IPS DF 19.7 (cell line): ENCODE measurements around the gene GALR1.
A peak's percentile ranks its signal among the peaks of the same experiment; 100 is the strongest.
"Not testable (repeated sequence)": the region's sequence is repeated elsewhere in the genome, so short reads cannot be mapped to it uniquely, and the experiment has no call there.

ENCODE experiments used
- DNase-seq: peaks from one replicate; pipeline ENCODE4 v3.0.0-alpha.2; 2013; ENCODE audit warnings: low read depth, low spot score

Gene GALR1

DNA sequence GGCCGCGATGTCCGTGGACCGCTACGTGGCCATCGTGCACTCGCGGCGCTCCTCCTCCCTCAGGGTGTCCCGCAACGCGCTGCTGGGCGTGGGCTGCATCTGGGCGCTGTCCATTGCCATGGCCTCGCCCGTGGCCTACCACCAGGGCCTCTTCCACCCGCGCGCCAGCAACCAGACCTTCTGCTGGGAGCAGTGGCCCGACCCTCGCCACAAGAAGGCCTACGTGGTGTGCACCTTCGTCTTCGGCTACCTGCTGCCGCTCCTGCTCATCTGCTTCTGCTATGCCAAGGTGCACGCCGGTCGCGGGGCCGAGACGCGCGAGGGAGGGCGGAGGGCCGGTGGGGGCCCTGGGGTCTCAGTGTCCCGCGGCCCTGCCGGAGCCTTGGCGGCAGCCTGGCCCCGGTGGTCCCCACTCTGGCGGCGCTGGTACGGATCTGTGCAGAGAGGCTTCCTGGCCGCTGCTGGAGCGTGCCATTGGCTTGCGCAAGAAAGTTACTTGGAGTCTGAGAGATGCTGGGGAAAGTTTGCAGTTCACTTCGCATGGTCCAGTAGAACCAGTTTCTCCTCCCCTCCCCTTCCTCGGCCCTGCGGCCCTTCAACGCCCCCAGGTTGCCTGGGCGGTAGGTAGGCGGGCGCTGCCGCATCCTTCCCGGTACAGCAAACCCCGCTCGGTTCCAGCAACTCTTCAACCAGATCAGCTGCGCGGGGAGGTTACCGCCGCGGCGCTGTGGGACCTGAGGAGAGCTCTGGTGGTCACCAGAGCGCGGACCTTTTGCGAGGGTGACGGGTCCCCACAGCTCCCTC is 1.5 kb downstream of the GALR1 start:
- no peak for DNase-seq

DNA sequence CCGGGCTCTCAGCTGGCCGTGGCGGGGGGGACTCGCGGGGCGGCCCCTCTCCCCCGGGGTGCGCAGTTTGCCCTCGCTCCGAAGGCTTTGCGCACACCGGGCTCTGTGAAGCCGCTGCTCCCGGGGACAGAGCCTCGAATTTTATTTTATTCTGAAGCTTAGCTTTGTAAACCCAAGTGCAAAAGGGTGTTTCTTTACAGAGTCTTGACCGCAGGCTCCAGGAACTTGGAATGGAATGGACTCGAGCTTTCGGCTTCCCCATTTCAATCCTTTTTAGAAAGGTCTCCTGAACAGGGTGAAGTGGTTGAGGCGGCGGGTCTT is 2.0 kb downstream of the GALR1 start:
- DNase-seq: no peak

DNA sequence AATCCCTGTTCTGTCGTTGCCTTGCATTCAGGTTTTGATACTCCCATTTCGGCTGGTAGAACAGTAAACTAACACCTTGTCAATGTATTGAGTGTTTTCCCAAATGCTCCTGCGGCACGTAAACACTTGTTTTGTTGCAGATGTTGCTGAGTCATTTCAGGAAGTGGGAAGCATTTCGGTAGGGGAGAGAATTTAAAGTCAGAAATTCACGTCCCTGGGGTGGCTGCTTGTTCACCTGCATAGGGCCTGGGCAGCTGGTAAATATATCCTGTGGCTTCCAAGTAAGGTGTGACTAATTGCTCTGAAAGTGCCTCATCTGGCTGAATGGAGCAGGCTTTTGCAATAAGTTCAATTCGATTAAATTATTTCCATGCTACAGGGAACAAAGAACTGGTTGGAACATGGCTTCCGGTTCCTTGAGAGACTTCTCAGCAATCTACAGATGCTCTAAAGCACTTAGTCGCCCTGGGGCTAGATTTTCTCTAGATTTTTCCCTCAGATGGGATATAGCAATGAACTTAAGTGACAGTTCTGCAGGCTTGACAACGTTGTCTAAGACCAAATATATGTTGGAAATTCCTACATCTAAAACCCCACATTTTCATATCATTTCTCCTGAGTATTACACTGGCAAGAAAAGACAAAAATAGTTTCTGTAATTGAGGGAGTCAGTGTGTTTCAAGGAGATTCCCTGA is 5.2 kb downstream of the GALR1 start:
- no peak for DNase-seq

DNA sequence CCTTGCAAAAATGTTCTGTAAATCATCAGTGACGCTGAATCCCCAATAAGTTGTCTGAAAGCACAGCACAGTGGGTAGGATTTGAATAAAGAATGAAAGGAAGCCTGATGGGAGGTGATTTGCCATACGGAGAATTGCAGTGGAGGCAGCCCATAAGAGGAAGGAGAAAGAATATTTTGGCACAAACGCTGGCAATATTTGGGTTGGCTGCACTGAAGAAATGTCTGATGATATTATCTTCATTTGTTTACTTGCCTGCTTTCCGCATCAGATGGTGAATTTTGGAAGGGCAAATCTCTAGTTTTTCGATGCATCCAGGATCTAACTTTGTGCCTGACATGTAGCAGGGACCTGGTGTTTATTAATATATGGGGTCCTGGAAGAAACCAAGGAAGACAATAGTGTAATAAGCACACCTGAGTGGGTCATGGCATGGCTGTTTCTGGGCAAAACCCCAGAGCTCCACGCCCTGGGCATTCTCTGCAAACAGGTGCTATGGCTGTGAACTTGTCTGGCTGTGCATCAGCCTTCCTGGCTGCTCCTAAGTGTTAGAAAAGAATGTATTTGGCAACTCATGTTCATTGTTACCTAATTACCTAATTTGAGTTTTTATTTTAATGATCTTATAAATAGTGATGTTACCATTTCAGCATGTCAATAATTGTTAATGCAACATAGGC is 5.9 kb downstream of the GALR1 start:
- DNase-seq: no peak

DNA sequence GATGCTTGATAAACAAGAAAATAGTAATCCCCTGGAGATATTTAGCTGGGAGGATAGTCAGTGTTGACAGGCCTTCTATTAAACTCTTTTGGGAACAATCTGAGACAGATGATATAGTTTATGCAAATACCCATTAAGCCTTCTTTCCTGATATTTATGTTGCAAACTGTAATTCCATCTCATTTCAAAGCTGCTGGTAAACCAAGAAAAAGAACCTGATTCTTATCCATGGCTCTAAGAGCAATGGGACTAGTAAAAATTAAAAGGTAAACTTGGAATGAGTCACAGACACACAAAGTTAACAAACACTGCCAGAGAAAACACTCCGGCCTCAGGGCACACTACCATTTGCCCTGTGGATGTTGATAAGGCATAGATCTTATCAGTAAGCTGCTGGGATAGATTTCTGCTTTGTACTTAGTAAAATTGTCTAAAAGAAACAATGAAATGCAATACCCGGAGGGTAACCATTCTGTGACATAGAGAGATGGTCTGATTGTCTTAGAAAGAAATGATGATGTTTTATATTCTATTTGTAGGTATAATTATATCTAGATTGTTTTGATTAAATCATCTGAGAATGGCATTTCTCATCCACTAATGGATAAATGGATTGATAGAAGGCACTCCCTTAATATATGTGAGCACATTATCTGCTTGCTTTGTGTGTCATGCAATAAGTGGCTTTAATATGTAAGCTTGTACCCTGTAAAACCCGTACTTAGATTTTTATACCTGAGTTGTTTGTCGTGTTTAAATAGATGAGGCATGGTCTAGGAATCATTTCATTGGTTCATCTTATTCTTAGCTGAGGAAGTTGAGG is 13.2 kb downstream of the GALR1 start:
- no peak for DNase-seq

DNA sequence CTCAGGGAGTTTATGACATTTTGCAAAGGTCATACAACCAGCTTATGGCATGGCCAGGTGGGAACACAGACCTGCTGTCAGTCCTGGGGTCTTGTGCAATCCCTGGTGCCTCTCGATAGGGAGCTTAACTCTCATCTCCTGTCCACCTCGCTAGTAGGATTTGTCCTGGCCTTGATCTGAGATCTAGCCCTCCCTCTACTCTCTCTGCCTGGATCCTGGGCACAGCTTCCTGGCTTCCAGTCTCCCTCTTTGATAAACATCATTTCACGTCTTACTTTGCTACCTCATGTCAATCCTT is 13.8 kb downstream of the GALR1 start:
- no peak for DNase-seq

DNA sequence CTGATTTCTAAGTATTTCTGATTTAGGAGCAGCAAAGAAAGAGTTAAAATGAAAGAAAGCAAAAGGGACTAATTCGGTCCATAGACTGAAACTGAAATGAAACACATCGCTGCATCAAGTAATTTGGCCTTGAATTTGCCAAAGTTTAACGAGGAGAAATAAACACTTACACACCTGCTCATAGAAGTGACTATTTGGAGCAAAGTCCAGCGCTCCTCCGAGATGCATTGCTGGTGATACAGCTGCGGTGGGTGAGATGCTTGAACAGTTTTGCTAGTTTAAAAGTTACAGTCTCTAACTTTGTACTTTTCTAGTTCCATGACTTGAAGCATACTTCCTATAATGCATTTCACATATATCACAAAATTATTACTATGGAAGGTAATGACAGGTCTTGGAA is 18.3 kb downstream of the GALR1 start:
- DNase-seq: no peak

DNA sequence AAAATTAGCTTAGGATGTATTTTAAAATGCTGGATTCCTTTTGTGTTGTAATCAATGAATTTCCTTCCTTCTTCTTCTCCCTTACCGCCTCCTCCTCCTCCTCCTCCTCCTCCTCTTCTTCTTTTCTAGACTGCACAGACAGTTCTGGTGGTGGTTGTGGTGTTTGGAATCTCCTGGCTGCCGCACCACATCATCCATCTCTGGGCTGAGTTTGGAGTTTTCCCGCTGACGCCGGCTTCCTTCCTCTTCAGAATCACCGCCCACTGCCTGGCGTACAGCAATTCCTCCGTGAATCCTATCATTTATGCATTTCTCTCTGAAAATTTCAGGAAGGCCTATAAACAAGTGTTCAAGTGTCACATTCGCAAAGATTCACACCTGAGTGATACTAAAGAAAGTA is 18.8 kb downstream of the GALR1 start:
- no peak for DNase-seq

DNA sequence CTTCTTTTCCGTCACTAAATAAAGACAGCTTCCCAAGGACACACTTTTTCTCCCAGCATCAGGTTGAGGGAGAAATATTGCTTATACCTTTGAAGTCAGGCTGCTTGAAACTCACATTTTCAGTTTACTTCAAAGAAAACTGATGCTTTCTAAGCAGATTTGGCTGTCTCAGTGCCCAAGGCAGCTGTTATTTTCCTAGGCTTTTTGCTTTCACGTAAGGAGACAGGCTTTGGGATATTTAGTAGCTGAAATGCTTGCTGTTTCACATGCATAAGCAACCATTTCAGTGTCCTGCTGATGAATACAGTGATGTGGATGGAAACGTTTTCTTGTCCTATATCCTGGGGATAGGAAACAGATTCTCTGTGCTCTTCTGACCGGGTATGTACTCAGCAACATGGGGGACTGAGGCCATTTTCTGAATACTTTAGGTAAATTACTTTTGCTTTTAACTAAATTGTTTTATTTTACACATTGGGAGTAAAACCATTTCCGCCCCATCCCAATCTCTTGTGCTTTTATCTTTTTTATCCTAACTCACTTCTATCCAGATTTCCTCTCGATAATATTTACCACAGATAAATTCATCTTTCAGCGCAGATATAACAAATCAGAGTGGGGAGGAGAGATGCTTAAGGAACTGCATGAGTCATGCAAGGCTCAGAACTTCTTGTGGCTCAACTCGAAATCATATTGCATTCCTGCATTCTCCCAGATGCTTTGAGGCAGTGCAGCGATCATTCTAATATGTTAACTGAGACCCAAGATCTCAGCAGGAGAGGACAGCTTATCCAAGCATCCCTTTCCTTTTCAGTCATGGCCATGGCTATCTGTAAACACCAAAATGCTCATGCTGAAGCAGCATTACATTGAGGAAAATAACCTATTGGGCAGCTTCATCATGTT is 22.2 kb downstream of the GALR1 start:
- DNase-seq: no peak

DNA sequence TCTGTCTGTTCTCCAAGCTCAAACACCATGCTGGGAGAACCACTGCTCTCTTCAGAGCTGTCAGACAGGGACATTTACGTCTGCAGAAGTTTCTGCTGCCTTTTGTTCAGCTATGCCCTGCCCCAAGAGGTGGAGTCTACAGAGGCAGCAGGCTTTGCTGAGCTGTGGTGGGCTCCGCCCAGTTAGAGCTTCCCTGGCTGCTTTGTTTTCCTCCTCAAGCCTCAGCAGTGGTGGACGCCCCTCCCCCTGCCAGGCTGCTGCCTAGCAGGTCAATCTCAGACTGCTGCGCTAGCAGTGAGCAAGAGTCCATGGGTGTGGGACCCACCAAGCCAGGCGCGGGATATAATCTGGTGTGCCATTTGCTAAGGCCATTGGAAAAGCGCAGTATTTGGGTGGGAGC is 41.2 kb downstream of the GALR1 start:
- DNase-seq: not testable (repeated sequence)

DNA sequence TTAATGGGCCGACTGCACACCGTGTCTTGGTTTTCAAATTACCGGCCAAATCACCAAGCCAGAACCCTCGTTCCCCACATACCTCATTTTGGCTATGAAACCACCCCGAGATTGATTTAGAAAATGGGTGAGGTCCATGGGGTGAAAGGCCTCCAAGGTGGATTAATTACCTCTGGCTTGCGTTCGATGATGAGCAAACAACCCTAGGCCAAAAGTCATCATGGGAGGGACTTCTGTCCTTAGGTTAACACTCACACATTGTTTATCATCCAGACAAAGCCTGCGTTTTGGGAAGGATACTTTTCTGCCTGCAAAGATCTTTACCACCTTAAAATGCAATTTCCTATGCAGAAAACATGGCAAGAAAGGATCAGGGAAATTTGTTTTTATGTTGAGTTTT is 48.5 kb downstream of the GALR1 start:
- no peak for DNase-seq

DNA sequence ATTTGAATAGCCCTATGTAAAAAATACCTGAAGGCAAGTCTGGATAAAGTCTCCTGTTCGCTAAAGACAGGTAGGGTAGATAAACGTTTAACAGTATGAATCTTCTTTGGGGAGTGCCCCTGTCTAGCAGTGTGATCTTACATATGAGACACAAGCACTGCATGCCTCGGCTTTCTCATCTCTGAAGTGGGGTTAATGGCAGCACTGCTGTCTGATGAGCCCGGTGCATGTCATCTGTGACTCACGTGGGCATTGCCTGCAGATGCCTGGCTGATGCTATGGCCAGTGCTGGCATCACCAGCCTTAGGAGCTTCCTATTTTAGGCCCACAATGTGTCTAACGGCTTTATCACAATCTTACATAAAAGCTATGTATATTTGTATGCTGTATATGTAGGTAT is 50.1 kb downstream of the GALR1 start:
- no peak for DNase-seq

DNA sequence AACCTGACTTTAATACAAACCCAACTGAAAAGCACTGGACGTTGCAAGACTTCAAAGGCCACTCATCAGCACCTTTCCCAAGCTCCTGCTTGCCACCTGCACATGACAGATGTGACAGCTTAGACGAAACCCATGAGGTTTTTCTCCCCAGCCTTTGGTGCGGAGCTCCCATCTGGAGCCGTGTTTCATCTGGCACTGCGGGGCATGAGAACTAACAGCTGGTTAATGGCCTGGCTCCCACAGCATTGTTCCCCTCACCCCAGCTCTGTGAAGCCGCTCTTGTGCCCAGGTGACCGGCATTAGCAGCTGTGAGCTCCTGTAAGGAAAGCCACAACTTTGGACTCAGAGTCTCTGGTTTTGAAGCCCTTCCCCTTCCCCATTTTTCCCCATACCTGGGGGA is 50.9 kb downstream of the GALR1 start:
- DNase-seq: no peak

DNA sequence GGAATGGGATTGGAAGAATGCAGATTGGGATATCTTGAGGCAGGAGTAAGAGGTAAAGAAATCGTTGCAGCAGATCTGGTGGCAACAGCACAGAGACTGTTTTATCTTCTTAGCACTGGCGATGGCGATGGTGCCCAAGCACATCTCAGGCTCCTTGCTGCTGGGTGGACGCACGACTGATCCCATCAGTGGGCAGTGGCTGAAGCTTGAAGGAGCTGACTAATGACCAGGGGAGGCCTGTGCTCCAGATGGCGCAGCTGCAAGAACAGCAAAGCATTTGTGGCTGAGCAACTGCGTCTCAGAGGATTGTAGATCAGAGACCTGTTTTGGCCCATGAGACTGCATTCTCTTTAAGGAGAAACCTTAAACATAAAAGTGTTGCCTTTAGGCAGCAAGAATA is 54.6 kb downstream of the GALR1 start:
- DNase-seq: no peak

DNA sequence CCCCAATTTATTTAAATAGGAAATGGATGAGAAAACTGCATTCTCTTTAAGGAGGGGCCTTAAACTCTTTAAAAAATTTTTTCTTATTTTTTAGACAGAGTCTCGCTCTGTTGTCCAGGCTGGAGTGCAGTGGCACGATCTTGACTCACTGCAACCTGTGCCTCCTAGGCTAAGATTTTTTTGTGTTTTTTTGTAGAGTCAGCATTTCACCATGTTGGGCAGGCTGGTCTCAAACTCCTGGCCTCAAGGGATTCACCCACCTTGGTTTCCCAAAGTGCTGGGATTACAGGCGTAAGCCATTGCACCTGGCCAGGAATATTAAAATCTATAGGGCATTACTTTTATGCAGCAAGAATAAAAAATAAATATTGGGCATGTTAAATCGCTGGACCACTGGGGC is 56.0 kb downstream of the GALR1 start:
- no peak for DNase-seq

DNA sequence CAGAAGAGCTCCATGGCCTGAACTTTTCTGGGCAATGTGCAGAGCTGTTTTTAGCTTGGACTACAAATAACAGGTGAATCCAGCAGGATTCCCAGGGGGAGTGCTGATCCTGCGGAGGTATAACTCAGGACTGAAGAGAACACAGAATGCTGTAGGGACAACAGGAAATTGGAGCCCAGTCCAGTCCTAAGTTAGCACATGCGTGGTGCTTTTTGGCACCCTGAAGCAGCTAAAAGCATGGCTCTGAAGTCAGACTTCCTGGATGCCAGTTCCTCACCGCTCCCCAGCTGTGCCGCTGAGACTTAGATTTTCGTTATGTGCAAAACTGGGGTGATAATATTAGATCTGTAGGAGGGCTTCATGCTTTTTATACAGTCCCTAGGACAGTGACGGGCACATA is 58.6 kb downstream of the GALR1 start:
- no peak for DNase-seq

DNA sequence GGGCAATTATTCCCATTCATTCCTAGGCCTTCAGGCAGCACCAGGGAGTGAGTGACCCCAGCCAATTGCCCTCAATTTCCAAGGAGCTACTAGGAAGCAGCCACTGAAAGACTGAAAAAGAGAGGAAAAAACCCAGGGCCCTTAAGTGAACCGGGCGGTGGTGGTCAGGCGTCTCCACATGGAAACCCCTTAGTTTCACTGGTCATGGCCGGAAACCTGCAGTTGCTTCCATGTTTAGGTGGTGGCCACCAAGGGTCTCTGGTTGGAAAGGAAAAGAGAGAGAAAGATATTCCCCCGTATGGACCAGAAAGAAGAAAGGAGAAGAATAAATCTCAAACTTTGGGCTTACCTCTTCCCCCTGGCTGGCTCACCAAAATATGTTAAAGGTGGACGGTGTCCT is 64.9 kb downstream of the GALR1 start:
- DNase-seq: peak; percentile 7

DNA sequence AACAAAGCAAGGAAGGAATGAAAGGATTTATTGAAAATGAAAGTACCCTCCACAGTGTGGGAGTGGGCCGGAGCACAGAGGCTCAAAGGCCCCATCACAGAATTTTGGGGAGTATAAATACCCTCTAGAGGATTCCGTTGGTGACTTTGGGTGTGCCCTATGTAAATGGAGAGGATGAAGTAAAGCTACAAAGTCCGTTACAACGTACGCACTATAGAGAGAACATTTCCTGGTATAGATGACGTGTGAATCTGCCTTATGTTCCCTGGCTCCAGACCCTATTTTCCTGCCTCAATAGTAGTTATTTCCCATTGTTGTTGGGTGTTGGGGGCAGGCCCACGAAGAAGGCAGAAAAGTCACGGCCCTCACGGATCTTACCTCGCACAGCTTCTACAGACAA is 65.3 kb downstream of the GALR1 start:
- no peak for DNase-seq

DNA sequence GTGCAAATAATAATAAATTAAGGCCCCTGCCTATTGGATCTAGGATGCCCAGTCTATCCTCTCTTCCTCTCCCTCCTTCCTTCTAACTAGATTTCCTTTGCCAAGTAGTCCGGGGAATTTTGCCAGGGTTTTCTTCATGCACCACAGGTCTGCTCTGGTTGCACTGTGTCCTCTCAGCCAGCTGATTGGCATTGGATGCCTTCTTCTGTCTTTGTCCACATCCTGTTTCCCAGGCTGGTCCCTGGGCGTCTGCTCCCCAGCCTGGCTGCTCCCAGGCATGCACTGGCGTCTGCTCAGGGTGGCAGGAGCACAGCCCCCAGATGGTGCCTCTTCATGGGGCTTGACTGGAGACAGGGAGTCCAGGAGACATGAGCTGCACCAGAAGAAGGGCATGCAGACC is 66.4 kb downstream of the GALR1 start:
- no peak for DNase-seq

DNA sequence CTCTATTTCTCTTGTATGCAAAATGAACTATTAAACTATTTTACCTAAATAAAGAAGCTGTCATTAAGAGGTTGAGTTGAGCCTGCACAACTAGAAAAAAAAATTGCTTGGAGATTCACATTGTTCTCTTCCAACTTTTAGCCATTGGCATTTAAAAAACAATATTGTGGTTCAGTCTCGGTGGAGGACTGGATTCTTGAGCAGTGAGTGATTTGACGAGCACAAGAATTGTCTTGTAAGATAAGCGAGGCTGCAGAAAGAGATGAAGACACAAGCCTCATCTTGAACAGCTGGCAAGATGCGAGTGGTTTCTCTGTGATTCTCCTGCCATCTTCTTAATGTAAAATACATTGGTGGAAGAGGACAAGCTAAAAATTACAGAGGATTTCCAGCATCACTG is 67.0 kb downstream of the GALR1 start:
- no peak for DNase-seq

DNA sequence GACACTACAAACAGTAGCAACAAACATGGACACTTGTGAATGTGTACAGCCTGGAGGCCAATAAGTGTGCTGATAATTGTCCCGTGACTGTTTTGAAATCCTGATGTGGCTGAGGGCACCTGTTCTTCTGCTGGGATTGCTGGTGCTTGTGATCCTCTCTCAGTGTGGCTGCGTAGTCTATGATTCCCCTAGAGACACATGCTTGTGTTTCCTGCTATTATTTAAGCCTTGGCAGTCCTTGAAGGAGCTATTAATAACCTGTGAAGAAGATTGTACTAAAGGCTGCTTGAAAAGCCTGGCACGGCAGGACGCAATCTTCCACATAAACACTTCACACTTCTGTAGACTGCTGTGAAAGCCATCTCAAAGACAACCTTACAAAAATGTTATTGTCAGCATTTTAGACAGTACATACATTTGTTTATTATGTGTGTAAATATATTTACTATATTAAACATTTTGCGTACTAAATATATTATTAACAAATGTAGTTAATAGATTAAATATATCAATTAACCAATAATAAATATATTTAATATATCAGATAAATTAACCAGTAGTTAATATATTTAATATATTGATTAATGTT is 71.4 kb downstream of the GALR1 start:
- DNase-seq: no peak
